Ishikawa (cell line): ENCODE data around the gene MRPS23.

ENCODE experiments used
- CEBPB ChIP-seq: IDR thresholded peaks from 2 replicates; pipeline ENCODE4 v1.6.1; 2012
- CREB1 ChIP-seq: IDR thresholded peaks from 2 replicates; pipeline ENCODE4 v1.6.1; 2012; ENCODE audit warnings: low read depth
- EGR1 ChIP-seq: IDR thresholded peaks from 2 replicates; pipeline ENCODE4 v1.6.1; 2012
- EP300 ChIP-seq: IDR thresholded peaks from 2 replicates; pipeline ENCODE4 v1.6.1; 2012; ENCODE audit warnings: borderline replicate concordance
- FOXM1 ChIP-seq: IDR thresholded peaks from 2 replicates; pipeline ENCODE4 v1.6.1; 2012; ENCODE audit warnings: low read depth, borderline replicate concordance
- MAX ChIP-seq: IDR thresholded peaks from 2 replicates; pipeline ENCODE4 v1.6.1; 2012
- NFIC ChIP-seq: IDR thresholded peaks from 2 replicates; pipeline ENCODE4 v1.6.1; 2012
- RAD21 ChIP-seq: IDR thresholded peaks from 2 replicates; pipeline ENCODE4 v1.6.1; 2012; ENCODE audit warnings: low read depth
- REST ChIP-seq: IDR thresholded peaks from 2 replicates; pipeline ENCODE4 v1.6.1; 2012; ENCODE audit warnings: low read depth, mild to moderate bottlenecking
- TAF1 ChIP-seq: IDR thresholded peaks from 2 replicates; pipeline ENCODE4 v1.6.1; 2012; ENCODE audit warnings: low read depth, mild to moderate bottlenecking
- TCF12 ChIP-seq: IDR thresholded peaks from 2 replicates; pipeline ENCODE4 v1.6.1; 2012; ENCODE audit warnings: low read depth
- TEAD4 ChIP-seq: IDR thresholded peaks from 2 replicates; pipeline ENCODE4 v1.6.1; 2012
- USF1 ChIP-seq: IDR thresholded peaks from 2 replicates; pipeline ENCODE4 v1.6.1; 2012
- YY1 ChIP-seq: IDR thresholded peaks from 2 replicates; pipeline ENCODE4 v1.6.1; 2012; ENCODE audit warnings: low read depth
- ZBTB7A ChIP-seq: IDR thresholded peaks from 2 replicates; pipeline ENCODE4 v1.6.1; 2012; ENCODE audit warnings: low read depth

The MRPS23 gene

GRCh38 chr17:57849874-57850754, at the start of gene MRPS23:
MRPS23 (minus strand) TSS chr17:57850044; CDS start chr17:57850010, 34 bp downstream.
- TF ChIP-seq EP300 (peak; percentile 61; the same call in 1 of the 2 replicates), YY1 (peak; percentile 91), TEAD4 (peak; percentile 15; the same call in 1 of the 2 replicates), TAF1 (peak; percentile 73), CREB1 (no peak), REST (no peak), USF1 (peak; percentile 40; the same call in 1 of the 2 replicates), RAD21 (no peak), CEBPB (no peak), MAX (peak; percentile 89), NFIC (peak; percentile 86), TCF12 (peak; percentile 70; the same call in 1 of the 2 replicates), EGR1 (no peak; the same call in 1 of the 2 replicates), FOXM1 (no peak), ZBTB7A (no peak)

DNA sequence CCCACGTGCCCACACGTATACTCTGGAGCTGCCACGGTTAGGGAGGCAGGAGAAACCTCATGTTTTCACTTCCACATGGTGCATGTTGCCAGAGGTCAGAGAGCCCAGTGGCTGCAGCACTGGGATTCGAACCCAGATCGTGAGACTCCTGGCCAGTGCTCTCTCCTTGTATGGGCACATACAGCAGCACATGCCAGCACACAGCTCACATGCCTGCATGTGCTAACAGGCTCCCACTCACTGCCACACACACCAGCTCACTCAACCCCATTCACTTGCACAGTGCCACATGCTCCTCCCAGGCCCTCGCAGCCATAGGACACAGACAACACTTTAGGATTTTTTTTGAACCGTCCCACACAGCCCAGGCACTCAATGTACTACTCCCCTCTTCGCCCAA, 49.5 kb upstream of the MRPS23 start:
- no peak for TF ChIP-seq FOXM1
- no peak for TF ChIP-seq YY1
- TF ChIP-seq EP300: no peak
- no peak; the same call in 1 of the 2 replicates for TF ChIP-seq ZBTB7A
- no peak for TF ChIP-seq NFIC
- TF ChIP-seq CREB1: no peak
- TF ChIP-seq TCF12: no peak

- TF ChIP-seq CEBPB: no peak
- no peak for TF ChIP-seq EP300
- TF ChIP-seq FOXM1: no peak
- TF ChIP-seq MAX: no peak
- no peak for TF ChIP-seq TCF12
- TF ChIP-seq EGR1: no peak
- 0 out of 2 replicates have a peak, but pooled peaks have one; percentile 54 for TF ChIP-seq ZBTB7A
- no peak for TF ChIP-seq CREB1
- TF ChIP-seq RAD21: no peak
- TF ChIP-seq TAF1: no peak
- TF ChIP-seq NFIC: no peak
- peak; percentile 59 for TF ChIP-seq TEAD4
Measured at GRCh38 chr17:57898487-57899311, 48.9 kb upstream of the MRPS23 start.

- TF ChIP-seq FOXM1: no peak
- no peak for TF ChIP-seq ZBTB7A
- TF ChIP-seq EGR1: no peak
- TF ChIP-seq NFIC: no peak
- TF ChIP-seq MAX: no peak
- no peak for TF ChIP-seq TAF1
- TF ChIP-seq TEAD4: no peak
- no peak for TF ChIP-seq TCF12
- TF ChIP-seq YY1: no peak
- no peak for TF ChIP-seq REST
- TF ChIP-seq RAD21: no peak
- no peak for TF ChIP-seq CEBPB
- TF ChIP-seq EP300: no peak
- TF ChIP-seq USF1: no peak
- no peak for TF ChIP-seq CREB1
Measured at GRCh38 chr17:57895382-57896060, 45.7 kb upstream of the MRPS23 start.
